GM12875 (cell line): ENCODE results near the gene MEI1.
A peak's percentile ranks its signal among the peaks of the same experiment; 100 is the strongest.

ENCODE experiments used
- H3K4me3 ChIP-seq: one replicate; pipeline ENCODE4 v1.5.1; 2011; ENCODE audit warnings: low read depth, low read length, control low read depth
- CTCF ChIP-seq: IDR thresholded peaks from 2 replicates; pipeline ENCODE4 v1.5.1; 2011; ENCODE audit warnings: low read depth, mild to moderate bottlenecking, control low read depth, inconsistent platforms, low read length, moderate library complexity, borderline replicate concordance; ENCODE audit not compliant: insufficient read depth

The MEI1 gene

GRCh38 chr22:41762980-41763779 lies 63.9 kb downstream of the MEI1 start:
- H3K4me3 ChIP-seq, result no peak overlapping the region
- TF ChIP-seq CTCF, result peak; percentile 77

- H3K4me3 ChIP-seq, result no peak overlapping the region
- no peak for TF ChIP-seq CTCF
Observed at GRCh38 chr22:41766476-41766875, 67.2 kb downstream of the MEI1 start.

GRCh38 chr22:41768430-41768829 lies 69.1 kb downstream of the MEI1 start:
- no peak for TF ChIP-seq CTCF
- no peak overlapping the region for H3K4me3 ChIP-seq

GRCh38 chr22:41770715-41771468 lies 71.6 kb downstream of the MEI1 start:
- no peak for TF ChIP-seq CTCF
- H3K4me3 ChIP-seq, result no peak overlapping the region

- TF ChIP-seq CTCF, result no peak
- H3K4me3 ChIP-seq, result no peak overlapping the region
Observed at GRCh38 chr22:41772198-41772597, 72.9 kb downstream of the MEI1 start.

GRCh38 chr22:41772645-41773044 lies 73.3 kb downstream of the MEI1 start:
- TF ChIP-seq CTCF, result no peak
- no peak overlapping the region for H3K4me3 ChIP-seq
